A549 (cell line): ENCODE measurements around the gene PSMB7.

Experiments used
- BCL3 ChIP-seq: fragments of >200 bp; sonication (Bioruptor Twin); formaldehyde crosslinking; IDR thresholded peaks from 3 replicates; pipeline ENCODE4 v1.6.1; 2016
- CBX2 ChIP-seq: fragments of 200-600 bp; sonication (generic); IDR thresholded peaks from 2 replicates; pipeline ENCODE4 v1.6.1; 2016; ENCODE audit warnings: low read depth, mild to moderate bottlenecking, borderline replicate concordance
- CEBPB ChIP-seq, 2 experiments: fragments of >200 bp in 1 of 2; sonication (Bioruptor Twin) in 1 of 2; formaldehyde crosslinking in 1 of 2; IDR thresholded peaks; 2 replicates each; pipeline ENCODE4 v1.6.1; 2012 to 2016
- CTCF ChIP-seq: fragments of >200 bp; sonication (Bioruptor Twin); formaldehyde crosslinking; IDR thresholded peaks from 3 replicates; pipeline ENCODE4 v1.5.1; 2016
- KDM5A ChIP-seq: fragments of 200-600 bp; sonication (generic); IDR thresholded peaks from 2 replicates; pipeline ENCODE4 v1.6.1; 2016; ENCODE audit warnings: antibody characterized with exemption, mild to moderate bottlenecking
- NFE2L2 ChIP-seq: fragments of 150-350 bp; conservative IDR thresholded peaks from 2 replicates; pipeline ENCODE4 v1.6.1; 2014; ENCODE audit warnings: low read length
- POLR2A ChIP-seq: IDR thresholded peaks from 2 replicates; pipeline ENCODE4 v1.6.1; 2012; ENCODE audit warnings: mild to moderate bottlenecking, low read length
- TP53 ChIP-seq: fragments of 250-450 bp; sonication (Bioruptor Pico); IDR thresholded peaks from 2 replicates; pipeline ENCODE4 v1.5.0; 2021; ENCODE audit warnings: mild to moderate bottlenecking, moderate library complexity
- USF2 ChIP-seq: fragments of 450-650 bp; IDR thresholded peaks from 2 replicates; pipeline ENCODE4 v1.6.1; 2014; ENCODE audit warnings: antibody characterized with exemption

- TF ChIP-seq CTCF = no peak
- TF ChIP-seq POLR2A = no peak
- TF ChIP-seq KDM5A = no peak
- TF ChIP-seq USF2 = no peak
- no peak for TF ChIP-seq CEBPB (IDR thresholded peaks at IDR 0.05)
- TF ChIP-seq NFE2L2 = no peak
- TF ChIP-seq CBX2 = no peak
- TF ChIP-seq TP53 = no peak
- TF ChIP-seq BCL3 = no peak
These were observed 32.8 kb upstream of the PSMB7 start for GRCh38 chr9:124448019-124448418.
